H9 (cell line): ENCODE results near the gene FGF11. TPM values are rescaled to one million over a fixed set of nuclear protein-coding genes. Genes with fewer than 3 reads are reported as not detected.

Source experiments
- DNase-seq: peaks from one replicate; pipeline ENCODE4 v3.0.0-alpha.2; 2017
- H2AFZ ChIP-seq: one replicate; pipeline ENCODE4 v1.6.1; 2013; ENCODE audit warnings: mild to moderate bottlenecking, low read length, control low read depth, moderate library complexity
- H2AK5ac ChIP-seq: 2 replicates; pipeline ENCODE4 v1.6.1; 2013; ENCODE audit warnings: low read length, control low read depth, mixed read lengths; ENCODE audit not compliant: insufficient read length
- H2BK120ac ChIP-seq: one replicate; pipeline ENCODE4 v1.6.1; 2013; ENCODE audit warnings: low read depth, mild to moderate bottlenecking, low read length, control low read depth, inconsistent platforms; ENCODE audit not compliant: poor library complexity, severe bottlenecking
- H2BK12ac ChIP-seq: 2 replicates; pipeline ENCODE4 v1.6.1; 2013; ENCODE audit warnings: low read length, control low read depth, mixed read lengths, low read depth; ENCODE audit not compliant: insufficient read length
- H2BK15ac ChIP-seq: 2 replicates; pipeline ENCODE4 v1.6.1; 2013; ENCODE audit warnings: low read depth, low read length, control low read depth
- H2BK20ac ChIP-seq: one replicate; pipeline ENCODE4 v1.6.1; 2013; ENCODE audit warnings: low read depth, mild to moderate bottlenecking, low read length, control low read depth, inconsistent platforms; ENCODE audit not compliant: poor library complexity, severe bottlenecking
- H2BK5ac ChIP-seq: 2 replicates; pipeline ENCODE4 v1.6.1; 2013; ENCODE audit warnings: low read length, control low read depth, mixed read lengths; ENCODE audit not compliant: insufficient read length
- H3K14ac ChIP-seq: 2 replicates; pipeline ENCODE4 v1.6.1; 2013; ENCODE audit warnings: low read length, control low read depth; ENCODE audit not compliant: insufficient read depth
- H3K18ac ChIP-seq: 2 replicates; pipeline ENCODE4 v1.6.1; 2013; ENCODE audit warnings: low read depth, mild to moderate bottlenecking, mixed read lengths, low read length, control low read depth; ENCODE audit not compliant: insufficient read length
- H3K23ac ChIP-seq: 2 replicates; pipeline ENCODE4 v1.6.1; 2013; ENCODE audit warnings: low read length, control low read depth, mixed read lengths, low read depth; ENCODE audit not compliant: insufficient read length
- H3K23me2 ChIP-seq: 2 replicates; pipeline ENCODE4 v1.6.1; 2013; ENCODE audit warnings: low read depth, mild to moderate bottlenecking, mixed read lengths, low read length, control low read depth; ENCODE audit not compliant: insufficient read length, poor library complexity, severe bottlenecking
- H3K27ac ChIP-seq: 2 replicates; pipeline ENCODE4 v1.5.1; 2013; ENCODE audit warnings: low read length, control low read depth, mixed read lengths, low read depth; ENCODE audit not compliant: insufficient read length
- H3K27me3 ChIP-seq: 2 replicates; pipeline ENCODE4 v1.6.1; 2013; ENCODE audit warnings: low read length, control low read depth, inconsistent platforms; ENCODE audit not compliant: insufficient read depth
- H3K4ac ChIP-seq: 2 replicates; pipeline ENCODE4 v1.6.1; 2013; ENCODE audit warnings: low read depth, mild to moderate bottlenecking, control low read depth, inconsistent platforms, low read length, moderate library complexity
- H3K4me1 ChIP-seq: 2 replicates; pipeline ENCODE4 v1.6.1; 2013; ENCODE audit warnings: low read length, control low read depth, inconsistent platforms; ENCODE audit not compliant: insufficient read depth
- H3K4me2 ChIP-seq: 2 replicates; pipeline ENCODE4 v1.6.1; 2013; ENCODE audit warnings: low read length, control low read depth, mixed read lengths; ENCODE audit not compliant: insufficient read length, insufficient read depth
- H3K56ac ChIP-seq: 2 replicates; pipeline ENCODE4 v1.6.1; 2013; ENCODE audit warnings: low read depth, mild to moderate bottlenecking, mixed read lengths, low read length, control low read depth; ENCODE audit not compliant: insufficient read length
- H3K79me1 ChIP-seq: 2 replicates; pipeline ENCODE4 v1.6.1; 2013; ENCODE audit warnings: low read depth, mild to moderate bottlenecking, moderate library complexity, low read length, control low read depth, inconsistent platforms; ENCODE audit not compliant: insufficient read depth, poor library complexity, severe bottlenecking
- H3K79me2 ChIP-seq: 2 replicates; pipeline ENCODE4 v1.6.1; 2013; ENCODE audit warnings: low read length, control low read depth, inconsistent platforms; ENCODE audit not compliant: insufficient read depth
- H3K9ac ChIP-seq: 2 replicates; pipeline ENCODE4 v1.6.1; 2013; ENCODE audit warnings: low read length, control low read depth, mixed read lengths; ENCODE audit not compliant: insufficient read length; ENCODE audit errors: extremely low read depth
- H3K9me3 ChIP-seq: one replicate; pipeline ENCODE4 v1.6.1; 2013; ENCODE audit warnings: low read depth, low read length, inconsistent platforms; ENCODE audit not compliant: control insufficient read depth
- H3T11ph ChIP-seq: one replicate; pipeline ENCODE4 v1.6.1; 2013; ENCODE audit warnings: mild to moderate bottlenecking, low read length, control low read depth, inconsistent platforms
- H4K20me1 ChIP-seq: one replicate; pipeline ENCODE4 v1.6.1; 2013; ENCODE audit not compliant: control insufficient read depth, insufficient read length, insufficient read depth
- H4K5ac ChIP-seq: 2 replicates; pipeline ENCODE4 v1.6.1; 2013; ENCODE audit warnings: low read depth, mild to moderate bottlenecking, mixed read lengths, low read length, control low read depth; ENCODE audit not compliant: insufficient read length
- H4K8ac ChIP-seq: replicated peaks from 2 replicates; pipeline ENCODE4 v1.6.1; 2013; ENCODE audit warnings: low read length, control low read depth, mixed read lengths, low read depth; ENCODE audit not compliant: insufficient read length
- H4K91ac ChIP-seq: 2 replicates; pipeline ENCODE4 v1.6.1; 2013; ENCODE audit warnings: low read depth, mild to moderate bottlenecking, moderate library complexity, mixed read lengths, low read length, control low read depth; ENCODE audit not compliant: insufficient read length
- H3K27ac Mint-ChIP-seq, 3 experiments: 2 replicates in 2 of 3; 3 replicates in 1 of 3; pipeline ENCODE4 v1.8.0; 2020 to 2021; ENCODE audit warnings: mixed read lengths in 3 of 3, mild to moderate bottlenecking in 1 of 3, moderate library complexity in 1 of 3
- H3K27me3 Mint-ChIP-seq: 2 replicates; pipeline ENCODE4 v1.8.0; 2021; ENCODE audit warnings: low read depth, mild to moderate bottlenecking, moderate library complexity, mixed read lengths
- H3K36me3 Mint-ChIP-seq, 3 experiments: 2 replicates in 2 of 3; 3 replicates in 1 of 3; pipeline ENCODE4 v1.8.0; 2020 to 2021; ENCODE audit warnings: low read depth in 3 of 3, mixed read lengths in 3 of 3; ENCODE audit not compliant: insufficient read depth in 1 of 3
- H3K4me1 Mint-ChIP-seq, 2 experiments: 2 replicates each; pipeline ENCODE4 v1.8.0; 2020; ENCODE audit warnings: mixed read lengths in 2 of 2
- H3K4me3 Mint-ChIP-seq, 2 experiments: 2 replicates in 1 of 2; 3 replicates in 1 of 2; pipeline ENCODE4 v1.8.0; 2020 to 2021; ENCODE audit warnings: mild to moderate bottlenecking in 2 of 2, mixed read lengths in 2 of 2, moderate library complexity in 1 of 2
- H3K9me3 Mint-ChIP-seq, 2 experiments: 2 replicates in 1 of 2; 3 replicates in 1 of 2; pipeline ENCODE4 v1.8.0; 2020; ENCODE audit warnings: mild to moderate bottlenecking in 2 of 2, mixed read lengths in 2 of 2, moderate library complexity in 1 of 2
- WGBS: extraction: QIAGEN DNeasy Blood & Tissue Kit; methylation state at CpG from one replicate; pipeline ENCODE4 v1.1.7; 2013; ENCODE audit warnings: missing lambda C conversion rate, low lambda C conversion rate, mixed read lengths; ENCODE audit not compliant: insufficient read length; ENCODE audit errors: extremely low coverage; 5-methylcytosine and 5-hydroxymethylcytosine counted together
- total RNA-seq: library from RNA; stranded (reverse); gene quantifications from 2 replicates; pipeline ENCODE4 v1.2.1, GENCODE V29; 2021
- TF ChIP-seq, protein P1 (sequence below): fragments of 200-600 bp; sonication (generic); conservative IDR thresholded peaks from 3 replicates; pipeline ENCODE4 v1.8.0; 2021; ENCODE audit warnings: antibody characterized with exemption, mild to moderate bottlenecking

The FGF11 gene
- total RNA-seq, 1 experiment from 2014 or later = 15.2 TPM

DNA sequence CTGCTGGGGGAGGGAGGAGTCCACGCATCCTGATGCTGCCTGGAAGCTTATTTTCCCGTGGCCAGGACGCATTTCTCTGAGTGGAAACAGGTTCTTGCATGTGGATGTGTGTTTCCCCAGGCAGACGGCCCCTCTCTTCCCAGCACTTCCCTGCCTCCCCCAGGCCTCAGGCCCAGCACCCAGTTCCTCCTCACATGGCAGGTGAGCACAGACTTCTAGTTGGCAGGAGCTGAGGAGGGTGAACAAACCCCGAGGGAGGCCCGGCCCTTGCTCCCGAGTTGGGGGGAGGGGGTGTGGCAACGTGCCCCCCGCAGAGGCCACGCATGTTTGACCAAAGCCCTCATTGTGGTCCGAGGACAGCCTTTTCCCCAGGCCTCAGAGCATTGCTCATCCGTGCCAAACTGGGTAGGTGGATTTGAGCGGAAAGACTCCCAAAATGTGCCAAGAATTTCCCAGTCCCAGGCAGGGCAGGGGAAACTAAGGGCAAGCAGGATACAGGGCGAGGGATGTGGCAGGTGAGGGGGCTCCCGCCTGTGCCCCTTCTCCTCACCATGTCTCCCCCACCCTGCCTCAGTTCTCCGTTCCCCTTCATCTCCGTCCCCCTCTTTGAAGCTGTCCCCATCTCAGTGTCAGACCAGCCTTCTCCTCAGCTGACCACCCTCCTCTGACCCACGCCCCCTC, 20.7 kb upstream of the FGF11 start:
- no peak overlapping the region for H4K5ac ChIP-seq
- Mint-ChIP-seq H3K9me3 (no peaks in the 10 kb centered on the region), H3K4me1 (peaks cover 9 to 26% of the 10 kb centered on the region in 2 experiments), H3K27ac (peak overlapping the region in 1 of 3 experiments; percentile 47; a peak in 2 of 7 replicates), H3K36me3 (peaks cover 8 to 30% (median 30%) of the 10 kb centered on the region in 3 experiments; a peak in 6 of 7 replicates), H3K4me3 (no peak overlapping the region; a peak in 1 of 5 replicates), H3K27me3 (no peaks in the 10 kb centered on the region)
- H3K18ac ChIP-seq = no peak overlapping the region
- H3K79me2 ChIP-seq = no peaks in the 10 kb centered on the region
- H3K27me3 ChIP-seq = no peaks in the 10 kb centered on the region
- no peak for DNase-seq
- H2BK5ac ChIP-seq = no peak overlapping the region
- no peak overlapping the region for H2BK12ac ChIP-seq
- no peak overlapping the region for H3T11ph ChIP-seq
- no peak overlapping the region for H4K91ac ChIP-seq
- TF ChIP-seq, protein P1, sequence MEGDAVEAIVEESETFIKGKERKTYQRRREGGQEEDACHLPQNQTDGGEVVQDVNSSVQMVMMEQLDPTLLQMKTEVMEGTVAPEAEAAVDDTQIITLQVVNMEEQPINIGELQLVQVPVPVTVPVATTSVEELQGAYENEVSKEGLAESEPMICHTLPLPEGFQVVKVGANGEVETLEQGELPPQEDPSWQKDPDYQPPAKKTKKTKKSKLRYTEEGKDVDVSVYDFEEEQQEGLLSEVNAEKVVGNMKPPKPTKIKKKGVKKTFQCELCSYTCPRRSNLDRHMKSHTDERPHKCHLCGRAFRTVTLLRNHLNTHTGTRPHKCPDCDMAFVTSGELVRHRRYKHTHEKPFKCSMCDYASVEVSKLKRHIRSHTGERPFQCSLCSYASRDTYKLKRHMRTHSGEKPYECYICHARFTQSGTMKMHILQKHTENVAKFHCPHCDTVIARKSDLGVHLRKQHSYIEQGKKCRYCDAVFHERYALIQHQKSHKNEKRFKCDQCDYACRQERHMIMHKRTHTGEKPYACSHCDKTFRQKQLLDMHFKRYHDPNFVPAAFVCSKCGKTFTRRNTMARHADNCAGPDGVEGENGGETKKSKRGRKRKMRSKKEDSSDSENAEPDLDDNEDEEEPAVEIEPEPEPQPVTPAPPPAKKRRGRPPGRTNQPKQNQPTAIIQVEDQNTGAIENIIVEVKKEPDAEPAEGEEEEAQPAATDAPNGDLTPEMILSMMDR = no peak
- no peak overlapping the region for H3K9ac ChIP-seq
- no peaks in the 10 kb centered on the region for H3K4me1 ChIP-seq
- H3K23ac ChIP-seq = no peak overlapping the region
- no peak overlapping the region for H3K27ac ChIP-seq
- H3K14ac ChIP-seq = no peak overlapping the region
- H2BK120ac ChIP-seq = no peak overlapping the region
- H2BK20ac ChIP-seq = no peak overlapping the region
- no peaks in the 10 kb centered on the region for H3K9me3 ChIP-seq
- no peak overlapping the region for H3K56ac ChIP-seq
- no peak overlapping the region for H4K8ac ChIP-seq
- H2BK15ac ChIP-seq = no peak overlapping the region
- no peaks in the 10 kb centered on the region for H3K79me1 ChIP-seq
- H3K23me2 ChIP-seq = no peaks in the 10 kb centered on the region
- H2AK5ac ChIP-seq = no peak overlapping the region
- H3K4me2 ChIP-seq = no peak overlapping the region
- no peak overlapping the region for H3K4ac ChIP-seq
- no peak overlapping the region for H2AFZ ChIP-seq
- no peaks in the 10 kb centered on the region for H4K20me1 ChIP-seq
- no CpG with 5 or more reads among the region's 18 CpGs for WGBS
